ENCODE data around the gene SERPINF2.
"Not testable (repeated sequence)": the region's sequence is repeated elsewhere in the genome, so short reads cannot be mapped to it uniquely, and the experiment has no call there.

SERPINF2 gene

GRCh38 chr17:1697681-1698080 is 45.0 kb upstream of the SERPINF2 start:
- no peaks in the 10 kb centered on the region for H4K20me1 ChIP-seq (ENCODE audit: insufficient read depth, low read length)
- H3K9me2 ChIP-seq (ENCODE audit: low read depth, low read length) = no peaks in the 10 kb centered on the region
- no peak overlapping the region for H3K4me3 ChIP-seq (ENCODE audit: low read depth, low read length, poor library complexity, severe bottlenecking)
- H3K27ac ChIP-seq (ENCODE audit: low read depth, low read length, poor library complexity, severe bottlenecking) = no peak overlapping the region
- no peaks in the 10 kb centered on the region for H3K9me3 ChIP-seq (ENCODE audit: low read length)
- H3K79me2 ChIP-seq (ENCODE audit: insufficient read depth, low read length) = no peaks in the 10 kb centered on the region
- peaks cover under 1% of the 10 kb centered on the region; the same call in 1 of the 2 replicates for H3K27me3 ChIP-seq (ENCODE audit: insufficient read depth, low read length)
- no peak for TF ChIP-seq CTCF (IDR thresholded peaks at IDR 0.05; ENCODE audit: low read length)
- TF ChIP-seq EZH2 (IDR thresholded peaks at IDR 0.05; ENCODE audit: borderline replicate concordance, low read length) = no peak
- no peak overlapping the region for H3K9ac ChIP-seq (ENCODE audit: low read length)
- no peaks in the 10 kb centered on the region for H3F3A ChIP-seq (ENCODE audit: insufficient read depth, low read length)
- H3K4me2 ChIP-seq (ENCODE audit: low read length) = no peak overlapping the region
- no peak overlapping the region for H2AFZ ChIP-seq (ENCODE audit: low read length)
- no peaks in the 10 kb centered on the region for H3K4me1 ChIP-seq (ENCODE audit: insufficient read depth, low read length, severe bottlenecking)
- no peaks in the 10 kb centered on the region for H3K36me3 ChIP-seq (ENCODE audit: insufficient read depth, low read length)

- H3K27me3 ChIP-seq (ENCODE audit: insufficient read depth, low read length); H3K79me2 ChIP-seq (ENCODE audit: insufficient read depth, low read length); H3K4me2 ChIP-seq (ENCODE audit: low read length): not testable (repeated sequence)
Observed at GRCh38 chr17:1699891-1700290, 42.8 kb upstream of the SERPINF2 start.

GRCh38 chr17:1703063-1703462 is 39.6 kb upstream of the SERPINF2 start:
- no peaks in the 10 kb centered on the region for H3K79me2 ChIP-seq (ENCODE audit: insufficient read depth, low read length)
- peaks cover 5% of the 10 kb centered on the region; the same call in 1 of the 2 replicates for H3K27me3 ChIP-seq (ENCODE audit: insufficient read depth, low read length)
- no peaks in the 10 kb centered on the region for H3K4me1 ChIP-seq (ENCODE audit: insufficient read depth, low read length, severe bottlenecking)
- H3K4me3 ChIP-seq (ENCODE audit: low read depth, low read length, poor library complexity, severe bottlenecking) = no peak overlapping the region
- TF ChIP-seq CTCF (IDR thresholded peaks at IDR 0.05; ENCODE audit: low read length) = no peak
- no peak for TF ChIP-seq EZH2 (IDR thresholded peaks at IDR 0.05; ENCODE audit: borderline replicate concordance, low read length)
- no peaks in the 10 kb centered on the region for H3K9me3 ChIP-seq (ENCODE audit: low read length)
- no peak overlapping the region for H3K4me2 ChIP-seq (ENCODE audit: low read length)
- H2AFZ ChIP-seq (ENCODE audit: low read length) = no peak overlapping the region
- no peak overlapping the region for H3K27ac ChIP-seq (ENCODE audit: low read depth, low read length, poor library complexity, severe bottlenecking)
- no peaks in the 10 kb centered on the region for H3F3A ChIP-seq (ENCODE audit: insufficient read depth, low read length)
- no peaks in the 10 kb centered on the region for H3K36me3 ChIP-seq (ENCODE audit: insufficient read depth, low read length)
- no peaks in the 10 kb centered on the region for H3K9me2 ChIP-seq (ENCODE audit: low read depth, low read length)
- no peak overlapping the region for H3K9ac ChIP-seq (ENCODE audit: low read length)
- no peaks in the 10 kb centered on the region for H4K20me1 ChIP-seq (ENCODE audit: insufficient read depth, low read length)

More at GRCh38 chr17:1699891-1700290, 42.8 kb upstream of the SERPINF2 start:
- not testable (repeated sequence) for H3K4me1 ChIP-seq (ENCODE audit: insufficient read depth, low read length, severe bottlenecking); H3F3A ChIP-seq (ENCODE audit: insufficient read depth, low read length); H3K9ac ChIP-seq (ENCODE audit: low read length); H3K27ac ChIP-seq (ENCODE audit: low read depth, low read length, poor library complexity, severe bottlenecking); H4K20me1 ChIP-seq (ENCODE audit: insufficient read depth, low read length); H3K4me3 ChIP-seq (ENCODE audit: low read depth, low read length, poor library complexity, severe bottlenecking); H3K36me3 ChIP-seq (ENCODE audit: insufficient read depth, low read length); H3K9me3 ChIP-seq (ENCODE audit: low read length); H2AFZ ChIP-seq (ENCODE audit: low read length); H3K9me2 ChIP-seq (ENCODE audit: low read depth, low read length)

GRCh38 chr17:1705004-1705403 is 37.7 kb upstream of the SERPINF2 start:
- no peaks in the 10 kb centered on the region for H3K9me2 ChIP-seq (ENCODE audit: low read depth, low read length)
- H3K9me3 ChIP-seq (ENCODE audit: low read length) = no peaks in the 10 kb centered on the region
- no peak for TF ChIP-seq CTCF (IDR thresholded peaks at IDR 0.05; ENCODE audit: low read length)
- no peak for TF ChIP-seq EZH2 (IDR thresholded peaks at IDR 0.05; ENCODE audit: borderline replicate concordance, low read length)
- H3K36me3 ChIP-seq (ENCODE audit: insufficient read depth, low read length) = no peaks in the 10 kb centered on the region
- H3K4me1 ChIP-seq (ENCODE audit: insufficient read depth, low read length, severe bottlenecking) = peaks cover 2% of the 10 kb centered on the region
- no peak overlapping the region for H2AFZ ChIP-seq (ENCODE audit: low read length)
- no peak overlapping the region for H3K4me2 ChIP-seq (ENCODE audit: low read length)
- H3K4me3 ChIP-seq (ENCODE audit: low read depth, low read length, poor library complexity, severe bottlenecking) = no peak overlapping the region
- H3K27me3 ChIP-seq (ENCODE audit: insufficient read depth, low read length) = peaks cover 5% of the 10 kb centered on the region
- no peaks in the 10 kb centered on the region for H3F3A ChIP-seq (ENCODE audit: insufficient read depth, low read length)
- H3K27ac ChIP-seq (ENCODE audit: low read depth, low read length, poor library complexity, severe bottlenecking) = no peak overlapping the region
- no peaks in the 10 kb centered on the region for H3K79me2 ChIP-seq (ENCODE audit: insufficient read depth, low read length)
- no peaks in the 10 kb centered on the region for H4K20me1 ChIP-seq (ENCODE audit: insufficient read depth, low read length)
- H3K9ac ChIP-seq (ENCODE audit: low read length) = no peak overlapping the region
